Measurements from ENCODE around the gene CKLF. TPM values are rescaled to one million over a fixed set of nuclear protein-coding genes. Genes with fewer than 3 reads are reported as not detected.
A peak's percentile ranks its signal among the peaks of the same experiment; 100 is the strongest.

The CKLF gene
- polyA plus RNA-seq, 3 donors, result 285 to 430 (median 374) TPM

GRCh38 chr16:66568355-66568754, 16.0 kb downstream of the CKLF start:
- H3K4me2 ChIP-seq (replicated peaks; ENCODE audit: extremely low read depth, low read length, poor library complexity, severe bottlenecking), result no peak overlapping the region

GRCh38 chr16:66569131-66569530, 16.8 kb downstream of the CKLF start:
- Histone ChIP-seq H2AFZ (ENCODE audit: insufficient read depth, low read depth, low read length, poor library complexity, severe bottlenecking) (no peak overlapping the region), H3K9ac (ENCODE audit: insufficient read depth, low read length, poor library complexity, severe bottlenecking) (no peak overlapping the region), H3K4me1 (ENCODE audit: control insufficient read depth in 1 of 2, insufficient read depth in 2 of 2, low read length in 2 of 2) (peaks cover 7 to 17% of the 10 kb centered on the region in 2 donors), H3K4me3 (replicated peaks in 1 of 3; ENCODE audit: low read depth in 2 of 3, low read length in 3 of 3) (no peak overlapping the region), H3K27me3 (ENCODE audit: control insufficient read depth in 2 of 2, insufficient read depth in 2 of 2, low read length in 2 of 2) (no peaks in the 10 kb centered on the region), H3K4me2 (replicated peaks; ENCODE audit: extremely low read depth, low read length, poor library complexity, severe bottlenecking) (no peak overlapping the region), H3K36me3 (replicated peaks in 1 of 2; ENCODE audit: control insufficient read depth in 1 of 2, insufficient read depth in 2 of 2, low read length in 2 of 2) (peaks cover 31 to 40% of the 10 kb centered on the region in 2 donors), H3K27ac (ENCODE audit: low read depth in 1 of 2, low read length in 2 of 2) (no peak overlapping the region), H3K9me3 (replicated peaks in 1 of 2; ENCODE audit: control insufficient read depth in 1 of 2, insufficient read depth in 1 of 2, low read length in 2 of 2) (no peaks in the 10 kb centered on the region), H4K20me1 (ENCODE audit: insufficient read depth, low read length) (peaks cover 39% of the 10 kb centered on the region), H3K79me2 (ENCODE audit: insufficient read depth, low read length) (peaks cover 21% of the 10 kb centered on the region)
- peaks cover 18% of the 10 kb centered on the region for H3K4me1 Mint-ChIP-seq
- no CpG with 5 or more reads among the region's 1 CpG for WGBS (ENCODE audit: insufficient coverage)
- peaks cover 0 to 4% (median 0%) of the 10 kb centered on the region in 7 donors for H3K9me3 Mint-ChIP-seq
- peak overlapping the region in 2 of 7 donors; percentile 0 to 27 for H3K27ac Mint-ChIP-seq
- H3K27me3 Mint-ChIP-seq (ENCODE audit: low read depth in 3 of 3), result no peaks in the 10 kb centered on the region
- H3K4me3 Mint-ChIP-seq, result no peak overlapping the region
- peaks cover 47 to 61% of the 10 kb centered on the region in 2 donors for H3K36me3 Mint-ChIP-seq
- intact Hi-C loops (cut with micrococcal nuclease), result loop anchor here in 1 of 2 donors (5.0 kb wide), 1 partner anchor 33 kb away; the partner anchor contains the start of gene CMTM3
- no peak for DNase-seq
- TF ChIP-seq CTCF (IDR thresholded peaks at IDR 0.05), result no peak

More at GRCh38 chr16:66568355-66568754, 16.0 kb downstream of the CKLF start:
- no peak overlapping the region for H3K27ac Mint-ChIP-seq
- no peaks in the 10 kb centered on the region for H3K27me3 Mint-ChIP-seq (ENCODE audit: low read depth in 3 of 3)
- Histone ChIP-seq H3K4me1 (ENCODE audit: control insufficient read depth in 1 of 2, insufficient read depth in 2 of 2, low read length in 2 of 2) (peaks cover 7 to 17% of the 10 kb centered on the region in 2 donors), H3K9ac (ENCODE audit: insufficient read depth, low read length, poor library complexity, severe bottlenecking) (no peak overlapping the region), H3K79me2 (ENCODE audit: insufficient read depth, low read length) (peaks cover 28% of the 10 kb centered on the region), H3K27me3 (ENCODE audit: control insufficient read depth in 2 of 2, insufficient read depth in 2 of 2, low read length in 2 of 2) (no peaks in the 10 kb centered on the region), H2AFZ (ENCODE audit: insufficient read depth, low read depth, low read length, poor library complexity, severe bottlenecking) (no peak overlapping the region), H3K27ac (ENCODE audit: low read depth in 1 of 2, low read length in 2 of 2) (no peak overlapping the region), H4K20me1 (ENCODE audit: insufficient read depth, low read length) (peaks cover 47% of the 10 kb centered on the region), H3K36me3 (replicated peaks in 1 of 2; ENCODE audit: control insufficient read depth in 1 of 2, insufficient read depth in 2 of 2, low read length in 2 of 2) (peaks cover 39 to 47% of the 10 kb centered on the region in 2 donors), H3K4me3 (replicated peaks in 1 of 3; ENCODE audit: low read depth in 2 of 3, low read length in 3 of 3) (no peak overlapping the region), H3K9me3 (replicated peaks in 1 of 2; ENCODE audit: control insufficient read depth in 1 of 2, insufficient read depth in 1 of 2, low read length in 2 of 2) (no peaks in the 10 kb centered on the region)
- H3K4me3 Mint-ChIP-seq, result no peak overlapping the region
- H3K4me1 Mint-ChIP-seq, result peaks cover 18% of the 10 kb centered on the region
- H3K36me3 Mint-ChIP-seq, result peaks cover 54 to 69% of the 10 kb centered on the region in 2 donors
- no peak for DNase-seq
- intact Hi-C loops (cut with micrococcal nuclease), result loop anchor here in 1 of 2 donors (5.0 kb wide), 1 partner anchor 34 kb away; the partner anchor contains the start of gene CMTM3
- no peak for TF ChIP-seq CTCF (IDR thresholded peaks at IDR 0.05)
- 100% methylated on average over 1 of the region's 2 CpGs for WGBS (ENCODE audit: insufficient coverage)
- peaks cover 0 to 4% (median 0%) of the 10 kb centered on the region in 7 donors for H3K9me3 Mint-ChIP-seq

Data from CD14-positive monocyte (primary cell).